Omental fat pad (tissue), 4 donors: ENCODE data around the gene TULP3. TPM values are rescaled to one million over a fixed set of nuclear protein-coding genes. Genes with fewer than 3 reads are reported as not detected.

ENCODE experiments used
- ATAC-seq: fragments of 150-250 bp; one replicate; pipeline ENCODE4 v1.9.1; 2016; ENCODE audit warnings: mild to moderate bottlenecking, moderate library complexity; ENCODE audit not compliant: low FRiP score
- DNase-seq: peaks from one replicate; pipeline ENCODE4 v3.0.0-alpha.2; 2019; ENCODE audit warnings: low spot score
- CTCF ChIP-seq, 3 donors: fragments of 450-650 bp; IDR thresholded peaks; one replicate each; pipeline ENCODE4 v1.5.1; 2016 to 2017; ENCODE audit warnings: antibody characterized with exemption in 3 of 3, mild to moderate bottlenecking in 3 of 3, moderate library complexity in 2 of 3
- total RNA-seq, 4 donors: library from RNA; depleted of rRNA; stranded (reverse); fragments of >200 nt; gene quantifications; one replicate each; pipeline ENCODE4 v1.1.0, GENCODE V29; 2016

Gene TULP3
- total RNA-seq = 10 to 100 TPM in 3 of 4 donors, 1 to 10 TPM in 1; 7.8 to 25.4 (median 21.1) TPM

GRCh38 chr12:2890388-2891239 lies at the start of gene TULP3:
TULP3 (plus strand) TSS chr12:2890891; CDS start chr12:2890948, 57 bp downstream.
- DNase-seq = peak; percentile 97
- ATAC-seq = peak; percentile 99
- no peak for TF ChIP-seq CTCF (IDR thresholded peaks at IDR 0.05)

- ATAC-seq = no peak
- DNase-seq = no peak
Observed at GRCh38 chr12:2841056-2841650, 49.5 kb upstream of the TULP3 start.

GRCh38 chr12:2842948-2843347 lies 47.7 kb upstream of the TULP3 start:
- no peak for ATAC-seq
- no peak for TF ChIP-seq CTCF (IDR thresholded peaks at IDR 0.05)
- DNase-seq = no peak

More at GRCh38 chr12:2841056-2841650, 49.5 kb upstream of the TULP3 start:
- no peak for TF ChIP-seq CTCF (IDR thresholded peaks at IDR 0.05)

GRCh38 chr12:2844786-2845185 lies 45.9 kb upstream of the TULP3 start:
- ATAC-seq = no peak
- DNase-seq = no peak
- TF ChIP-seq CTCF (IDR thresholded peaks at IDR 0.05) = no peak

GRCh38 chr12:2845280-2845679 lies 45.4 kb upstream of the TULP3 start:
- TF ChIP-seq CTCF (IDR thresholded peaks at IDR 0.05) = no peak
- DNase-seq (no peak), ATAC-seq (no peak)

- TF ChIP-seq CTCF (IDR thresholded peaks at IDR 0.05) = no peak
- no peak for ATAC-seq
- no peak for DNase-seq
Observed at GRCh38 chr12:2851931-2852330, 38.8 kb upstream of the TULP3 start.
